GM21526 (cell line): ENCODE measurements around the gene UBE2L5.

Experiments
- ATAC-seq: cut with Tn5 transposase; IDR thresholded peaks from one replicate; pipeline ENCODE4 v1.9.1; 2021; ENCODE audit warnings: moderate library complexity; ENCODE audit not compliant: unreplicated experiment, low FRiP score

The UBE2L5 gene

DNA sequence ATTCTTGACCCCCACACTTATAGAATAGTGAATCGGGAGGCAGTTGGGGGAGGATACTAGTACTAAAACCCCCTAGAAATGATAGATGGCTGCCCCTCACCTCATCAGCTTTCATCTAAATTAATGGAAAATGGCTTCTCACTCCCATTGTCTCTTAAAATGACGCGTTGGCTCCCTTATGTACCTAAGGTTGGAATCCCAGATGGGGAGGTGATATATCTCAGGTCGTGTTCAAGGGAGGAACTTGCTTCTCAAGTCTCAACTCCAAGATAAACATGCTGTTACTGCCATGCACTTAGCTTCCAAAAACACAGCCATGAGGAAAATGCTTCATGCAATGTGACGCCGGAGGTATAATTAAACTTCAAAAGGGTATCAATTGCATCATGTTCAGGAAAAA, 18.8 kb upstream of the UBE2L5 start:
- no peak for ATAC-seq

GRCh38 chr13:30404207-30404606, 18.1 kb upstream of the UBE2L5 start:
- ATAC-seq = no peak

- no peak for ATAC-seq
Measured at GRCh38 chr13:30406779-30407416, 15.4 kb upstream of the UBE2L5 start.

DNA sequence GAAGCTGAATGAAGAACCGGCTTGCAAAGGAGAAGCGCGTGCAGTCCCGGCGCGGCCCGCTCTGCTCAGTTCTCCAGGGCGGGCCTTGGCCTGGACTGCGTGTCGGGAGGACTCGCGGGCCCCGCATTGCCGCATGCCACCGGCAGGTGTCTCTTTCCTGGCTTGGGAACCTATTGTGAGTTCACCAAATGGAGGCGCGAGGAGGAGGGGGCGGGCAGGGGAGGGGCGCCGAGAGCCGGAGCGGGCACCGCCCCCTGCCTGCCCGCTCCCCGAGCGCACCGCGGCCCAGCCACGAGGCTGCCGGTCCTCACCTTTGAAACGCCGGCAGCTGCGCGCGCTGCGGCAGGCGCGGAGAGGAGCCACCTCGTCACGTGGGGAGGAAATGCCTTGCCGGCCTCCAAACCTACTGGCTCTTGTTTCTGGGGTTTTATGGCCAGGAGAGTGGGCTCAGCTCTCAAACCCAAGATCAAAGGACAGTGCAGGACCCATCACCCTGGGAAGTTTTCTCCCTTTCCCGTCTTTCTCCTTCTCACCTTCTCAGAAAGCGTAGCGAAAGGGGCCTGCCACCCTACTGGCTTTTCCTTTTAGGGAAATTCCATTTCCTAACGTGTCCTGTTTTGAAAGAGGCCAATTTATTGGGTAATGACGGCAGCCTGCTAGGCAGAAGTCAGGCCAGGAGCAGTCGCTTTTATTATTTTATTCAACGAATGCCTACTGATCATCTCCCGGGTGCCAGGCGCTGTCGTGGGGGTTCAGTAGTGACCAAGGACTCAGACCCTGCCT, 13.8 kb upstream of the UBE2L5 start:
- peak; percentile 83 for ATAC-seq

- no peak for ATAC-seq
Measured at GRCh38 chr13:30409886-30410704, 12.2 kb upstream of the UBE2L5 start.

DNA sequence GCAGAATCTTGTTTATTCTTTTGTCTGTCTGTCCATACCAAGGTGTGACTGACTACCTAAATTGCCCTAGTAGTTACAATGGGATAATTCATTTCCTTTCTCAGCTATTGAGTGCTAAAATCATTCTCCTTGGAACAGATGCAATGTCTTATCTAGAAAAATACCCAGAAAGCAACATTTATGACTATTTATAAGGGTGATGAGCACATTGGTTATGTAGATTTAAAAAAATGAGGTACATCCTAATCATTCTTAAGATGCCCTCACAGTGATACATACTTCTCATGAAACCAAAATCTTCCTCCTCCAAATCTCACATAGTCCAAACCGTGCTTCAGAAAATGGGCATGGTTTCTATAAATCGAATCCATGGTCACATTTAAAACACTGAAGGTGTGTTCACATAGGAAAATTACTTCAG, 11.6 kb upstream of the UBE2L5 start:
- ATAC-seq = no peak

DNA sequence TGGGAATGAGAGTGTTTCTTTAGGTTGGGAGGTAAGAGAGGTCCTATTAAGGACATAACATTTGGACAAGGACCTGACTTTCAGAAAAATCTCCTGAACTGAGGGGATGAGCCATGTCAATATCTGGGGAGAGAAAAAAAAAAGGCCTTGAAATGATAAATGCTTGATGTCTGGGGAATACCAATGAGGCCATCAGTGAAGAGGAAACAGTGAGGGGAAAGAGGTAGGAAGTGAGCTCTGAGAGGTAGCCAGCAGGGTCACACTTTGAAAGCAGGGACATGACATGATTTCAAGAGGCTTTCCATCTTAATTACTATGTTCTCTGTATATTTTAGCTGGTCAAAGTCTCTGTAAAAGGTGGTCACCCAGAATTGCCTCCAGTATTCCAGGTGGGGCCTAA, 9.9 kb upstream of the UBE2L5 start:
- ATAC-seq = no peak

DNA sequence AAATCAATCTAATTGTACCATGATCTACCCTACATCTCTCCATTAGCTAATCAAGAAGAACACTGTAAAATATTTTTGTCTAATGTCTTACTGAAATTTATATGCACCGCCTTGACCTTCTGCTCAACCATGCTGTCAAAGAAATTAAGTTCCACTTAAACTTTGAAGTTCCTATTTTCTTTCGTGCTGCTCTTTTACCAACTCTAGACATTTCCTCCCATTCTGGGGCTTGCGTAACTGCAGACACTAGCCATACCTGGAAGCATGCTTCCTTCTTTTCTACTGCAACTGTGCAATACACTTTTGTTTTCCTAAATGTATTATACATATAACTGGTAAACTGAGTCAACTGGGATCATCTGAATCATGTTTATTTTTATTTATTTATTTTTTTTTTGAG, 8.5 kb upstream of the UBE2L5 start:
- no peak for ATAC-seq

DNA sequence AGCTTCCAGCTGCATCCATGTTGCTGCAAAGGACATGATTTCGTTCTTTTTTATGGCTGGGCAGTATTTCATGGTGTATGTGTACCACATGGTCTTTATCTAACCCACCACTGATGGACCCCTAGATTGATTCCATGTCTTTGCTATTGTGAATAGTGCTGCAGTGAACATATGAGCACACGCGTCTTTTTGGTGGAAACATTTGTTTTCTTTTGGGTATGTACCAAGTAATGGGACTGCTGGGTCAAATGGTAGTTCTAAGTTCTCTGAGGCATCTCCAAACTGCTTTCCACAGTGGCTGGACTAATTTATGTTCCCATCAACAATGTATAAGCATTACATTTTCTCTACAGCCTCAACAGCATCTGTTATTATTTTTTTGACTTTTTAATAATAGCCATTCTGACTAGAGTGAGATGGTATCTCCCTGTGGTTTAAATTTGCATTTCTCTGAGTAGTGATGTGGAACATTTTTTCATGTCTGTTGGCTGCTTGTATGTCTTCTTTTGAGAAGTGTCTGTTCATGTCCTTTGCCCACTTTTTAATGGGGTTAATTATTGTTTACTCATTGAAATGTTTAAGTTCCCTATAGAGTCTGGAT, 6.8 kb upstream of the UBE2L5 start:
- no peak for ATAC-seq

- ATAC-seq = no peak
Measured at GRCh38 chr13:30416471-30416870, 5.8 kb upstream of the UBE2L5 start.

DNA sequence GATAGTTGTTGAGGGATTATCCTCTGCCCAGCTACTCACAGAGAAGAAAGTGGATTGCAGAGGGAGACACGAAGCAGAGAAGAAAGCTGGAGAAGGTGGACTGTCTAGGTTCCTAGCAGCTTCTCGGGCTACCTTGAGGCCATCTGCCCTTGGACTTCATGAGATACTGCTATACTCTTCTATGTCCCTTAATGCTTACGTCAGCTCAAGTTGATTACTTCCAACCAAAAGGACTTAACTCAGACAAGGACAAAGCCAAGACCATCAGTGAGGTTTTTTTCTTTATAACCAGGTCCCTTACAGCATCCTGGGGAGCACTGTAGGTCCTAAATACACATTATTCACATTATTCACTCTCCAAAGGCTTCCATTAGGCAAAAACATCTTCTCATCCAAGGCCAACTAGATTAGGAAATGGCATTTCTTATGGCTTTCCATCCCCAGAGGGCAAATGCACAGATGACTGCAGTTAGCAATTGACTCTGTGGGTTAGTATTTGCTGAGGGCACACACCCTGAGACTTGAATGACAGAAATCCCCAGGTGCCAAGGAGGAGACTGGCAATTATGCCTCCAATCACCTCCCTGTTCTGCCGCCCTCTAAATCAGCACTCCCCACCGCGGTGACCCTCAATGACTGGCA, 4.1 kb upstream of the UBE2L5 start:
- ATAC-seq = no peak

GRCh38 chr13:30418717-30419459, 3.4 kb upstream of the UBE2L5 start:
- no peak for ATAC-seq

- peak; percentile 52 for ATAC-seq
Measured at GRCh38 chr13:30421093-30422053, 920 bp upstream of the UBE2L5 start.

- ATAC-seq = no peak
Measured at GRCh38 chr13:30423891-30424290, 1.6 kb downstream of the UBE2L5 start.

DNA sequence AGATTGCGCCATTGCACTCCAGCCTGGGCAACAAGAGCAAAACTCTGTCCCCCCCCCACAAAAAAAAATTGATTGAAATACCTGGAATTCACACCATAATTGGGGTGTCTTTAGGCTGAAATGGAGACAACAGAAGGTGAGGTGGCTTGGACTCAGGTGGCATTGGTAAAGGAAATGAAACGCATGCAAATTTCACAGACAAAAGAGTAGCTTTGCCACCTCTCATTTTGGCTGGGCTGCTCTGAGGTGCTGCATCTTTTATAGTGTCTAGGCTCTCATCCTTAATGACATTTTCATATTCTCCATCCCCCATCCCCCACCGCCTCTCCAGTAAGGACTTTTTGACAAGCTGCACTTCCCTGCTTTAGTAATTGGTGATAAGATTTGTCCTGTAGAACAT, 6.9 kb downstream of the UBE2L5 start:
- no peak for ATAC-seq

- ATAC-seq = no peak
Measured at GRCh38 chr13:30429721-30430694, 7.7 kb downstream of the UBE2L5 start.

- no peak for ATAC-seq
Measured at GRCh38 chr13:30431269-30431940, 9.1 kb downstream of the UBE2L5 start.
